MG63 (cell line): ENCODE results near the gene PPP1R26. TPM values are rescaled to one million over a fixed set of nuclear protein-coding genes. Genes with fewer than 3 reads are reported as not detected.
"Not testable (repeated sequence)": the region's sequence is repeated elsewhere in the genome, so short reads cannot be mapped to it uniquely, and the experiment has no call there.

Experiments
- DNase-seq: peaks from one replicate; pipeline ENCODE4 v3.0.0-alpha.2; 2020
- H3K27me3 ChIP-seq: fragments of 250-450 bp; sonication (Bioruptor Pico); 2 replicates; pipeline ENCODE4 v1.5.1; 2020; ENCODE audit warnings: mild to moderate bottlenecking, moderate library complexity
- H3K36me3 ChIP-seq: fragments of 250-450 bp; sonication (Bioruptor Pico); 2 replicates; pipeline ENCODE4 v1.5.1; 2020; ENCODE audit warnings: mild to moderate bottlenecking, moderate library complexity
- H3K4me3 ChIP-seq: fragments of 250-450 bp; sonication (Bioruptor Pico); 2 replicates; pipeline ENCODE4 v1.5.1; 2020; ENCODE audit warnings: mild to moderate bottlenecking, moderate library complexity
- H3K9me3 ChIP-seq: fragments of 250-450 bp; sonication (Bioruptor Pico); 2 replicates; pipeline ENCODE4 v1.5.1; 2020; ENCODE audit warnings: mild to moderate bottlenecking, moderate library complexity
- total RNA-seq: library from RNA; depleted of rRNA; stranded (reverse); fragments of >200 nt; shearing (Covaris generic); gene quantifications from 2 replicates; pipeline ENCODE4 v1.2.3, GENCODE V29; 2014; ENCODE audit warnings: low replicate concordance

The PPP1R26 gene
- total RNA-seq, 1 experiment from 2014 or later, result 20.3 TPM

GRCh38 chr9:135522137-135522877 lies 42.7 kb downstream of the PPP1R26 start:
- no peak for DNase-seq
- H3K27me3 ChIP-seq, result no peaks in the 10 kb centered on the region
- no peak overlapping the region for H3K4me3 ChIP-seq
- no peaks in the 10 kb centered on the region for H3K36me3 ChIP-seq
- no peaks in the 10 kb centered on the region for H3K9me3 ChIP-seq

GRCh38 chr9:135522931-135523330 lies 43.3 kb downstream of the PPP1R26 start:
- DNase-seq, result no peak
- H3K4me3 ChIP-seq, result no peak overlapping the region
- no peaks in the 10 kb centered on the region for H3K36me3 ChIP-seq
- no peaks in the 10 kb centered on the region for H3K9me3 ChIP-seq
- H3K27me3 ChIP-seq, result no peaks in the 10 kb centered on the region

DNA sequence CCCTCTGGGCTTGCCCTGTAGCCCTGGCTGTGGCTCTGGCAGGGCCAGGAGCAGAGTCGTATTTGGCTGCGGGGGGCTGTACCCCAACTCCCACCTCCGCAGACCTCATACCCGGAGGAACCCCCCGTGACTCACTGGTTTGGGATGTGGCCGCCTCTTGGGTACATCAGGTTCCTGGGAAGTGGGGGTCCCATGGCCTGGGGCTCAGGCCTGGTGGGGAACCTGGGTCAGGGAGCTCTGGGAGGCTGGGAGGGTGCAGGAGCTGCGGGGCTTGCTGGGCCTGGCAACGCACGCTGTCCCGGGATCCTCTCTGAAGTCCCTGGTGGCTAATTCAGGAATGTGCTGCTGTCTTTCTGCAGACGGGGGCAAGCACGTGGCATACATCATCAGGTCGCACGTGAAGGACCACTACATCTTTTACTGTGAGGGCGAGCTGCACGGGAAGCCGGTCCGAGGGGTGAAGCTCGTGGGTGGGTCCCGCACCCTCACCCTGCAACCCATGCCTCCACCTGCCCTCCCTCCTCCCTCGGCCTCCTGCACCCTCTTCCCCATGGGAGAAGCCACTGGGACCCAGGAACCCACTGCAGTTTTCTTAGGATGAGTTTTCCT lies 44.0 kb downstream of the PPP1R26 start:
- Histone ChIP-seq H3K4me3 (no peak overlapping the region), H3K27me3 (no peaks in the 10 kb centered on the region), H3K36me3 (no peaks in the 10 kb centered on the region), H3K9me3 (no peaks in the 10 kb centered on the region)
- no peak for DNase-seq

GRCh38 chr9:135524130-135524861 lies 44.7 kb downstream of the PPP1R26 start:
- H3K9me3 ChIP-seq, result no peaks in the 10 kb centered on the region
- no peaks in the 10 kb centered on the region for H3K27me3 ChIP-seq
- H3K4me3 ChIP-seq, result no peak overlapping the region
- H3K36me3 ChIP-seq, result no peaks in the 10 kb centered on the region
- DNase-seq, result no peak

- DNase-seq, result no peak
Measured at GRCh38 chr9:135525241-135526088, 45.9 kb downstream of the PPP1R26 start.

DNA sequence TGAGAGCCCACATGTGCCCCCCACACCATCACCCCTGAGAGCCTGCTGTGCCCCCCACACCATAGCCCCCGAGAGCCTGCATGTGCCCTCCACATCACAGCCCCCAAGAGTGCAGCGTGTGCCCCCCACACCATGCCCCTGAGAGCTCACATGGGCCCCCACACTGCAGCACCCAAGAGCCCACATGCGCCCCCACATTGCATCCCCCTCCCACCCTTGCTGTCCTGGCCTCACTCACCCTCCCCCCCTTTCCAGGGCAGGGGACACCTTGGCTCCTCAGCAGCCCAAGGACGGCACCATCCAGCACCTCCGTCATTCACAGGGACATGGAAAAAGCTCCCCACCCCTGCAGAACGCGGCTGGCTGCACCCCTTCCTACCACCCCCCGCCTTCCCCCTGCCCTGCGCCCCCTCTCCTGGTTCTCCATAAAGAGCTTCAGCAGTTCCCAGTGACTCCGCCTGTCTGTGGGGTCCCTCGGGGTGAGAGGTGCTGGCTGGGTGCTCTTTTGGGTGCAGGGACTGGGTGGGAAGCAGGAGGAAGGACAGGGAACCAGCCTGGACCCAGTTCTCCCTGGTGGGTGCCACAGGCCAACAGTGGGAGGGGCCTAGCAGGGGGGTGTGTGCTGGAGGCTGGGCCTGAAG lies 46.6 kb downstream of the PPP1R26 start:
- no peaks in the 10 kb centered on the region for H3K9me3 ChIP-seq
- no peaks in the 10 kb centered on the region for H3K36me3 ChIP-seq
- H3K4me3 ChIP-seq, result no peak overlapping the region
- H3K27me3 ChIP-seq, result no peaks in the 10 kb centered on the region
- no peak for DNase-seq

More at GRCh38 chr9:135525241-135526088, 45.9 kb downstream of the PPP1R26 start:
- Histone ChIP-seq H3K4me3 (no peak overlapping the region), H3K36me3 (no peaks in the 10 kb centered on the region), H3K27me3 (no peaks in the 10 kb centered on the region), H3K9me3 (no peaks in the 10 kb centered on the region)

GRCh38 chr9:135526730-135527571 lies 47.4 kb downstream of the PPP1R26 start:
- no peak for DNase-seq
- no peaks in the 10 kb centered on the region for H3K36me3 ChIP-seq
- H3K4me3 ChIP-seq, result no peak overlapping the region
- no peaks in the 10 kb centered on the region for H3K9me3 ChIP-seq
- no peaks in the 10 kb centered on the region for H3K27me3 ChIP-seq

DNA sequence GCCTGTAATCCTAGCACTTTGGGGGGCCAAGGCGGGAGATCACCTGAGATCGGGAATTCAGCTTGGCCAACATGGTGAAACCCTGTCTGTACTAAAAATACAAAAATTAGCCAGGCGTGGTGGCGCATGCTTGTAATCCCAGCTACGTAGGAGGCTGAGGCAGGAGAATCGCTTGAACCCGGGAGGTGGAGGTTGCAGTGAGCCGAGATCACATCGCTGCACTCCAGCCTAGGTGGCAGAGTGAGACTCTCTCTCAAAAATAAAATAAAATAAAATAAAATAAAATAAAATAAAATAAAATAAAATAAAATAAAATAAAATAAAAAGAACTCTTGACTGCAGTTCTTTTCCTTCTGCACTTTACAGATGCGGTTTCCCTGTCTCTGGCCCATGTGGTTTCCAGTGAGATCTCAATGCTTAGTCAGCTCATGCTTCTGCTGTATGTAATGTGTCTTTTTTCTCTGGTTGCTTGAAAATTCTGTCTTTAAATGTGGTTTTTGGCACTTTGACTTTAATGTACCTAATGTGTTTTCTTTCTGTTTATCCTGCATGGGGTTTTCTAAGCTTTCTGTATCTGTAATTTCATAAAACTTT lies 49.4 kb downstream of the PPP1R26 start:
- H3K9me3 ChIP-seq, H3K36me3 ChIP-seq, DNase-seq, H3K4me3 ChIP-seq, H3K27me3 ChIP-seq: not testable (repeated sequence)

DNA sequence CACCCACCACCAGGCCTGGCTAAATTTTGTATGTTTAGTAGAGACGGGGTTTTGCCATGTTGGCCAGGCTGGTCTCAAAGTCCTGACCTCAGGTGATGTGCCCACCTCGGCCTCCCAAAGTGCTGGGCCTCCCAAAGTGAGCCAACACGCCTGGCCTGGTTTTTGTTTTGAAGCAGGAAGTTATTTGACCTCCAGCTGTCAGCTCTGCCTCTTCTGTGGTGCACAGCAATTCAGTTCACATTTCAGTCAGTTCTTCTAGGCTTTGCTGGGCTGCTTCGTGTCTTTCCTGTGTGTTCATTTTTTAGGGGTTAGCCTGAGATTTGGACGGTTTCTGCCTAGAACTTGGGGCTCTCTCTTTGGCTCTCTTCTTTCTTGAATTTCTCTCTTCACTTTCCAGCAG lies 50.6 kb downstream of the PPP1R26 start:
- Histone ChIP-seq H3K36me3 (no peaks in the 10 kb centered on the region), H3K27me3 (no peaks in the 10 kb centered on the region), H3K9me3 (no peaks in the 10 kb centered on the region), H3K4me3 (no peak overlapping the region)
- no peak for DNase-seq

GRCh38 chr9:135531096-135531495 lies 51.5 kb downstream of the PPP1R26 start:
- no peaks in the 10 kb centered on the region for H3K36me3 ChIP-seq
- H3K9me3 ChIP-seq, result no peaks in the 10 kb centered on the region
- DNase-seq, result no peak
- H3K4me3 ChIP-seq, result no peak overlapping the region
- no peaks in the 10 kb centered on the region for H3K27me3 ChIP-seq

GRCh38 chr9:135533113-135533512 lies 53.5 kb downstream of the PPP1R26 start:
- Histone ChIP-seq H3K36me3 (no peaks in the 10 kb centered on the region), H3K4me3 (no peak overlapping the region), H3K9me3 (no peaks in the 10 kb centered on the region), H3K27me3 (no peaks in the 10 kb centered on the region)
- no peak for DNase-seq

- H3K27me3 ChIP-seq, result no peaks in the 10 kb centered on the region
- H3K9me3 ChIP-seq, result no peaks in the 10 kb centered on the region
- no peaks in the 10 kb centered on the region for H3K36me3 ChIP-seq
- no peak overlapping the region for H3K4me3 ChIP-seq
- no peak for DNase-seq
Measured at GRCh38 chr9:135533674-135534073, 54.1 kb downstream of the PPP1R26 start.

GRCh38 chr9:135534192-135534711 lies 54.7 kb downstream of the PPP1R26 start:
- not testable (repeated sequence) for DNase-seq

GRCh38 chr9:135534826-135535225 lies 55.2 kb downstream of the PPP1R26 start:
- H3K9me3 ChIP-seq, DNase-seq: not testable (repeated sequence)

More at GRCh38 chr9:135534192-135534711, 54.7 kb downstream of the PPP1R26 start:
- not testable (repeated sequence) for H3K27me3 ChIP-seq, H3K36me3 ChIP-seq, H3K9me3 ChIP-seq, H3K4me3 ChIP-seq

DNA sequence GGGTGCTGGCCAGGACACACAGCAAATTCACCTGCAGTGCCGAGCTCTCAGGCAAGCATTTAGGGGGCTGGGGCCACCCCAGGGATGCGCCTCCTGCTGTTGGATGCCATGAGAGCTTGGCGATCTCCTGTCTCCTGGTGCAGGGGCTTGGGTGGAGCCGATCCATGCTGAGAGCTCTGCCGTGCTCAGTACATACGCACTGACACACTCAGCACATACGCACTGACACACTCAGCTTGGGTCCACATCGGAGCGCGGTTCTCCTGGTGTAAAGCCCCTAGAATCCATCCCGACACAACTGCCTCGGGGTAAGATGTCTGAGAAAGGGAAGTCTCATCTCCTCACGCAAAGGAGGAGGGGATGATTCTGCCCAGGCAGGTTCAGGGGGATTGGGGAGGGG lies 56.0 kb downstream of the PPP1R26 start:
- H3K4me3 ChIP-seq, DNase-seq, H3K27me3 ChIP-seq, H3K36me3 ChIP-seq, H3K9me3 ChIP-seq: not testable (repeated sequence)

More at GRCh38 chr9:135534826-135535225, 55.2 kb downstream of the PPP1R26 start:
- not testable (repeated sequence) for H3K4me3 ChIP-seq, H3K27me3 ChIP-seq, H3K36me3 ChIP-seq
